Endometrium (tissue), 2 donors: ENCODE data around the gene PREB.

Source experiments
- FAIRE-seq: peaks from 2 replicates; lab custom pipeline; 2012; peaks lifted over from hg19 to GRCh38; lab: Jason Lieb, UNC
- donor health status: control.
- donor health status: control.

Gene PREB

GRCh38 chr2:27152102-27152795, 17.8 kb upstream of the PREB start:
- no peak for FAIRE-seq

GRCh38 chr2:27150639-27151230, 16.3 kb upstream of the PREB start:
- no peak for FAIRE-seq

- FAIRE-seq, result no peak
Observed at GRCh38 chr2:27149570-27150405, 15.4 kb upstream of the PREB start.

GRCh38 chr2:27148801-27149439, 14.5 kb upstream of the PREB start, which contains the start of gene TCF23:
Gene TCF23, plus strand, starts transcription at chr2:27149004. Its CDS starts 130 bp downstream, at chr2:27149134.
- FAIRE-seq, result no peak

GRCh38 chr2:27147935-27148334, 13.5 kb upstream of the PREB start:
- FAIRE-seq, result no peak

GRCh38 chr2:27145682-27146081, 11.2 kb upstream of the PREB start:
- FAIRE-seq, result no peak

GRCh38 chr2:27143285-27143684, 8.8 kb upstream of the PREB start:
- no peak for FAIRE-seq

GRCh38 chr2:27139310-27139709, 4.9 kb upstream of the PREB start, which contains the start of gene PRR30:
Gene PRR30, minus strand, starts transcription at chr2:27139410. Its CDS starts 1,081 bp downstream, at chr2:27138329.
- no peak for FAIRE-seq

- no peak for FAIRE-seq
Observed at GRCh38 chr2:27138111-27138510, 3.7 kb upstream of the PREB start.

GRCh38 chr2:27137322-27137935, 3.0 kb upstream of the PREB start:
- FAIRE-seq, result no peak

GRCh38 chr2:27136751-27137150, 2.3 kb upstream of the PREB start:
- no peak for FAIRE-seq

GRCh38 chr2:27135478-27135955, 1.1 kb upstream of the PREB start:
- FAIRE-seq, result no peak

- no peak for FAIRE-seq
Observed at GRCh38 chr2:27134781-27135477, 493 bp upstream of the PREB start.

- no peak for FAIRE-seq
Observed at GRCh38 chr2:27133195-27133875, 1.1 kb downstream of the PREB start.

GRCh38 chr2:27131429-27131828, 3.0 kb downstream of the PREB start:
- no peak for FAIRE-seq

- FAIRE-seq, result no peak
Observed at GRCh38 chr2:27130396-27130795, 4.0 kb downstream of the PREB start.

- FAIRE-seq, result no peak
Observed at GRCh38 chr2:27128668-27129571, 5.5 kb downstream of the PREB start.

- no peak for FAIRE-seq
Observed at GRCh38 chr2:27127883-27128667, 6.4 kb downstream of the PREB start.

- FAIRE-seq, result no peak
Observed at GRCh38 chr2:27126252-27126710, 8.2 kb downstream of the PREB start.
